ENCODE results near the gene SYT1.

The SYT1 gene

DNA sequence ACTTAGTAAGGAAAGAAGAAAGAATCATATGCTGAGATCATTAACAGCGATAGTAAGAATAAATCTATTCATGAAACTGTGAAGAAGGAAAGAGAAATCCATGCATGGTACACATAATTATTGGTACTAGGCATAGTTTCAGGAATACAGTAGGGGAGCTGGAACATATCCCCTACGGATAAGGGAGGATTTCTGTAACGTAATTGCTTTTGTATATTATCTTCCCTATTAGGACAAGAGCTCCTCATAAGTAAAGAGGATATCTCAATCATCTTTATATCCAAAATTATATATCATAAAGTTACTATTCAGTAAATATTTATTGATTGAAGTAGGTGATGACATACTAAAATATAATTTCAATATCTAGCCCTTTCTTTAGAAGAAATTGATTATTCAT is 22.9 kb downstream of the SYT1 start:
- DNase-seq (ENCODE audit: low read depth) = no peak
- TF ChIP-seq, protein P1, sequence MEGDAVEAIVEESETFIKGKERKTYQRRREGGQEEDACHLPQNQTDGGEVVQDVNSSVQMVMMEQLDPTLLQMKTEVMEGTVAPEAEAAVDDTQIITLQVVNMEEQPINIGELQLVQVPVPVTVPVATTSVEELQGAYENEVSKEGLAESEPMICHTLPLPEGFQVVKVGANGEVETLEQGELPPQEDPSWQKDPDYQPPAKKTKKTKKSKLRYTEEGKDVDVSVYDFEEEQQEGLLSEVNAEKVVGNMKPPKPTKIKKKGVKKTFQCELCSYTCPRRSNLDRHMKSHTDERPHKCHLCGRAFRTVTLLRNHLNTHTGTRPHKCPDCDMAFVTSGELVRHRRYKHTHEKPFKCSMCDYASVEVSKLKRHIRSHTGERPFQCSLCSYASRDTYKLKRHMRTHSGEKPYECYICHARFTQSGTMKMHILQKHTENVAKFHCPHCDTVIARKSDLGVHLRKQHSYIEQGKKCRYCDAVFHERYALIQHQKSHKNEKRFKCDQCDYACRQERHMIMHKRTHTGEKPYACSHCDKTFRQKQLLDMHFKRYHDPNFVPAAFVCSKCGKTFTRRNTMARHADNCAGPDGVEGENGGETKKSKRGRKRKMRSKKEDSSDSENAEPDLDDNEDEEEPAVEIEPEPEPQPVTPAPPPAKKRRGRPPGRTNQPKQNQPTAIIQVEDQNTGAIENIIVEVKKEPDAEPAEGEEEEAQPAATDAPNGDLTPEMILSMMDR (conservative IDR thresholded peaks at IDR 0.05; ENCODE audit: low read depth, low read length) = no peak
- H3K4me3 ChIP-seq (ENCODE audit: low read depth, low read length) = no peak overlapping the region

DNA sequence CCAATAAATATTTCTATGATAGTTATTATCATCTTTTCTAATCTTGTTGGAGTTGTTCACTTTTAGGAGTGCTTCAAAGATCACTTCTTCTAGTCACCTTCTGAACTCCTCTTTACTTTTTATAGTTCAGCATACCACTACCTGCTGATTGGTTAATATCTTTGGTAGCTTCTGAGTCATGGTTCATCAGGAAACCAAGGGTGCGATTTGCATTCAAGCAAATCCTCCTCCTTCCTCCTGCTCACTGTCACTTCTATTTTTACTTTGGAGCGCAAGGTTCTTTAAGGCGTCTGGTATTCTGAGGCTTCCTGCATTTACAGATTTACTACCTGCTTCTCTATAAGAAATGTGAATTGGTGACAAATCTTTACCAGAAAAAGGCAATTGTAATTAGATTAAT is 24.0 kb downstream of the SYT1 start:
- peak; percentile 24 for DNase-seq (ENCODE audit: low read depth)
- TF ChIP-seq, protein P1 (conservative IDR thresholded peaks at IDR 0.05; ENCODE audit: low read depth, low read length) = no peak
- H3K4me3 ChIP-seq (ENCODE audit: low read depth, low read length) = no peak overlapping the region

DNA sequence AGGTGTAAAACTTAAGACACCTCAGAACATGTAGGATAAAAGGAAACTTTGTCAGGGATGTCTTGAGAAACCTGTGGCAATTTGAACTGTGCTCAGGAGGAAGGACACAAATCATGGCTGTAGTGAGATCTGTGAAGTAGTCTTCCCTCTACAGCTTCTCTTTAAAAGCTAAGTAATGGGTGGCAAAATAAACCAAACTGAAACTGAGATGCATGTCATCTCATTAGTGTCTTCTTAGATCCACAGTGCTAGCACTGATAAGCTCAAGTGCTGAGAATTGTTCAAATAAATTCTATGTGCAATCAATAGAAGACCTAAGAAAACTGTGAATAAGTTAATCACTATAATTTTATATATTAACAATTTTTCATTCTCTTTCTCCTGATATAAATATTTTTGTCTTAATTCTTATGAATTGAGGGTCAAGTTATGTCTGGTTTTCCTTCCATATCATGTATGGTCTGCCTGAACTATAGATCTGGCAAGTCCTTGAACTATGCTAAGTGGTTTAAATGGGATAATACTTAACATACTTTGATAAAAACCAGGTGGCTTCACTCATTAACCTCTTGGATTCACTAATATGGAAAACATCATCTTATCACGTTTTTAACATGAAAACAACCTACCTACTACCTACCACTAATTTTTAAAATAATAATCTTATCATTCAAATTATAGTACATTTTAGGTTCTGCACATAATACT is 27.2 kb downstream of the SYT1 start:
- DNase-seq (ENCODE audit: low read depth) = no peak
- TF ChIP-seq, protein P1 (conservative IDR thresholded peaks at IDR 0.05; ENCODE audit: low read depth, low read length) = no peak
- no peak overlapping the region for H3K4me3 ChIP-seq (ENCODE audit: low read depth, low read length)

DNA sequence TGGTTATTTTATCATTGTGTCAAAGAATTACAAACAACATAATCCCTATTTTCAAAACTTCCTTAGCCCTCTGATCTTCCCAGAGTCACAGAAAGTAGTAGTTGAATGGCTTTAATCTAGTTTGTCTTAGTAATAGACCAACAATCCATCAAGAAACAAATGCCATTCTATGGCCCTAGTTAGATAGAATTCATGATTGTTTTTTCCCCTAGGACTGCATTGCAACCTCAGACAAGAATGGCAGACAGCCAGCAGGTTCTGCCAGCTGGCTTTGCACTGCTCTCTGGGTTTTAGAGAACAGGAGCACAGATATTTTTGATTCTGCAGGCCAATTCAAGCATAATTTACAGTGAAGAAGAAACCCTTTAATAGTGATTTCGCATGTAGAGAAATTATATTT is 33.8 kb downstream of the SYT1 start:
- H3K4me3 ChIP-seq (ENCODE audit: low read depth, low read length) = no peak overlapping the region
- peak; percentile 69 for DNase-seq (ENCODE audit: low read depth)
- TF ChIP-seq, protein P1 (conservative IDR thresholded peaks at IDR 0.05; ENCODE audit: low read depth, low read length) = no peak

DNA sequence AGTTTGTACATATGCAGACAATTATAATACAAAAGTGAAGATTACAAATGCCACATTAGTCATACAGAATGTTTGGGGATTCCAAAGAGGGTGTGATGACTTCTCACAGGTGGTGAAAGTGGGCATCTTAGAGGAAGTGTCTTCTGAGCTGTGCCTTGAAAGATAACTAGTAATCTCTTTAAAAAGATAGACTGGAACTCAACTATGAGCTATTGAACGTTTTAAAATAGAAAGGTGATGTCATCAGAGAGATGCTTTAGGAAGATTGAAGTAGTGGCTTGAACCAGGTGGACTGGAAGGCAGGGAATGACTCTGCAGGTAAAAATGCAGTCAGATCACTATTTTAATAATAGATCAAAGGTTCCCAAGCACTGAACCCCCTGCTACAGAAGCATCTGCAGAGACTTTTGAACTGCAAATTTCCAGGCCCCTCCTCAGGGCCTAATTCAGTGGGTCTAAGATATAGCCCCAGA is 50.3 kb downstream of the SYT1 start:
- DNase-seq (ENCODE audit: low read depth) = no peak
- TF ChIP-seq, protein P1 (conservative IDR thresholded peaks at IDR 0.05; ENCODE audit: low read depth, low read length) = no peak
- no peak overlapping the region for H3K4me3 ChIP-seq (ENCODE audit: low read depth, low read length)

DNA sequence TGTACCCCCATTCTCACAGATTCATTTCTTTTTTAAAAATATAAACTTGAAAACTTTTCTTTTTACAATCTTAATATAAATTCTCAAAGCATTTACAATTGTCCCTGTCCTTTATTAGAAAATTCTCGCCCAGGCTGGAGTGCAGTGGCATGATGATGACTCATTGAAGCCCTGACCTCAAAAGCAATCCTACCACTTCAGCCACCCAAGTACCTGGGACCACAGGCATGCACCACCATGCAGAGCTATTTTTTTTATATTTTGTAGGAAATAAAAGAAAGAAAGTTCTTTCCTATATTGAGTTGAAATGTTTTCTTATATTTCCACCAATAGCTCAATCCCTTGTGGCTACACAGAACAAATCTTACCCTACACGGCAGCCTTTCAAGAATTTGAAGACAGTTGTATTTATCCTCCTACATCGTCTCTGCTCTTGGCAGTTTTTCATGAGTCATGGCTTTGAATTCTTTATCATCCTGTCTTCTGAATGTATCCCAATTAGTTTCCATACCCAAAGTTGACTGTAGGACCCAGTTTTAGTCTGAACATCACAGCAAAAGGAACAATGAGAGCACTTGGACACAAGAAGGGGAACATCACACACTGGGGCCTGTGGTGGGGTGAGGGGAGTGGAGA is 52.4 kb downstream of the SYT1 start:
- no peak overlapping the region for H3K4me3 ChIP-seq (ENCODE audit: low read depth, low read length)
- TF ChIP-seq, protein P1 (conservative IDR thresholded peaks at IDR 0.05; ENCODE audit: low read depth, low read length) = no peak
- peak; percentile 66 for DNase-seq (ENCODE audit: low read depth)

DNA sequence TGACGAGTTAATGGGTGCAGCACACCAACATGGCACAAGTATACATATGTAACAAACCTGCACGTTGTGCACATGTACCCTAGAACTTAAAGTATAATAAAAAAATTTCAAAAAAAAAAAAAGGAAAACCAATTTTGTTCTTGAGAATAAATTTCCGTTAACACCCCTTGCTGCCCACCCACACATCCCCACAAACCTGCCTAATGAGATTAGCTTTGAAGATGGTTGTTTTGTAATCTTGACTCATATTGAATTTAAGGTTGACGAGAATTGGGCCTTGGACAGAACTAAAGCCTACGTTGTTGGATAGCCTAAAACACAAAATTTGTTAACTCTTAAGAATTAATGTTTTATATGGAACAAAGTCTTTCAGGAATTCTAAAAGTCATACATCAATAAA is 52.9 kb downstream of the SYT1 start:
- TF ChIP-seq, protein P1 (conservative IDR thresholded peaks at IDR 0.05; ENCODE audit: low read depth, low read length) = no peak
- DNase-seq (ENCODE audit: low read depth) = no peak
- no peak overlapping the region for H3K4me3 ChIP-seq (ENCODE audit: low read depth, low read length)
